GM20431 (cell line): Measurements from ENCODE around the gene KAT2A.

Experiments used
- in situ Hi-C: fragments of 300-500 bp; cut with MseI, MboI; formaldehyde crosslinking; loops from one replicate; pipeline ENCODE4 v1.15.0; 2020; ENCODE audit warnings: low sequenced_read_pairs; ENCODE audit not compliant: unreplicated experiment

Gene KAT2A

GRCh38 chr17:42068979-42069378 lies 52.2 kb downstream of the KAT2A start:
- in situ Hi-C loops, result no loop called here

DNA sequence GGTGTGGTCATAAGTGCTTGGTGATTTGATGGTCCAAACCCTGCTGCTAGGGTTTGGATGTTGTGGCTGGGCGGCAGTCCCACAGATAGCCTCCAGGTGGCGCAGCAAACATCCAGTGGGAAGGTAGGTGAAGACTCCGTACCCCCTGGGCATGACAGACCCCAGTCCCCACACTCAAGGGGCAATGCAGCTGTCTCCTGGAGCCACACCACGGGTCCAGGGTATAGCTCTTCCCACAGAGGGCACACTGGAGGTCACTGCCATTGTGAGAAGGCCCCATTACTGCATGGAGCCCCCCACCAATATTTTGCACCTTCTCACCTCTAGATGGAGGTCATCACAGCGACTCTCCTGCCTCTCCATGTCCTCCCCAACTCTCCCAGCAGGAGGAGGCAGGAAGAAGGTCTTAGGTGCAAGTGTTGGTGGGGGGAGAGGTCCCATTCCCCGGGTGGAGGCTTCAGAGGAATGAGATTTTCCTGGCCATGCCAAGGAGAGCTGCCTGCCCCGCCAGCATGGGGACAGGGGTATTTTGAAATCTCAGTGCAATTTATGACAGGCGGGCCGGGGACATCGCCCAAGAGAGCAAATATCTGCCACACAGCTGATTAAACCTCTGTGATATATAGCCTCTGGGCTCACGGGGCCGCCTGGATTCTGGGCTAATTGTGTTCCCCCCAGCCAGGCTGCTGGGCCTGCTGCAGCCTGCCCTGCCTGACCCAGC lies 53.6 kb downstream of the KAT2A start:
- in situ Hi-C loops, result no loop called here

DNA sequence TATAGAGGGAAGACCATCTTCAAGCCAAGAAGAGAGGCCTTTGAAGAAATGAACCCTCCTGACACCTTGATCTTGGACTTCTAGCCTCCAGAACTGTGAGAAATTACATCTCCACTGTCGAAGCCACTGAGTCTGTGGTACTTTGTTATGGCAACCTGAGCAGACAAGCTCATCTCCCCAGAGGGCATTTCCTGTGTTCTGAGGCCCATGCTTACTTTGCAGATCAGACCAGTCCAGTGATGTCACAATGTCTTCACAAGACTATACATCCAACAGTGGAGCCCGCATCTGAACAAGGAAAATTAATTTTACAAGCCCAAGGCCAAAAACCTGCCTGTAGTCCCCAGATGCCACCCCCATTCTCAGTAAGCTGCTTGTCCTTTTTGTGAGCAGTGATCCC lies 56.0 kb downstream of the KAT2A start:
- in situ Hi-C loops, result no loop called here
